Amniotic epithelial cell (primary cell): Measurements from ENCODE around the gene HPS6.

ENCODE experiments used
- DNase-seq: peaks from one replicate; pipeline ENCODE4 v3.0.0-alpha.2; 2010; ENCODE audit warnings: low read depth

The HPS6 gene

DNA sequence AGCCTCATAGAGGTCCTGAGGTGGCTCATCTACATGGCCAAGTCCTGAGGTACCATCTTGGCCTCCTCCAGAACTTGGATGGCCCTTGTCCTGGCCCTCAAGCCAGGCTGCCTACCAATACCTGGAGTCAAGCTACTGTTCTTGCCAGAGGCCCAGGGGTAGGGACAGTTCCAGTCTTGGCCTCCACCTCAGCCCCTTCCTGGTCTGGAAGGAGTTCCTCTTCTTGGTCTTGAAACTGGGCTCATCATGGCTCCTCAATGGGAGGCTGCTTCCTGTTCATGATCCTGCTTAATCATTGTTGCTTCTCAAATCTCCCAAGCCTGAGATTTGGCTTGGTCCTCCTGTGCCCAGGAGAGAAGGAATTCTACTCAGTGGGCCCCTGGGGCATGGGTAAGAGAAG is 3.9 kb downstream of the HPS6 start:
- no peak for DNase-seq

DNA sequence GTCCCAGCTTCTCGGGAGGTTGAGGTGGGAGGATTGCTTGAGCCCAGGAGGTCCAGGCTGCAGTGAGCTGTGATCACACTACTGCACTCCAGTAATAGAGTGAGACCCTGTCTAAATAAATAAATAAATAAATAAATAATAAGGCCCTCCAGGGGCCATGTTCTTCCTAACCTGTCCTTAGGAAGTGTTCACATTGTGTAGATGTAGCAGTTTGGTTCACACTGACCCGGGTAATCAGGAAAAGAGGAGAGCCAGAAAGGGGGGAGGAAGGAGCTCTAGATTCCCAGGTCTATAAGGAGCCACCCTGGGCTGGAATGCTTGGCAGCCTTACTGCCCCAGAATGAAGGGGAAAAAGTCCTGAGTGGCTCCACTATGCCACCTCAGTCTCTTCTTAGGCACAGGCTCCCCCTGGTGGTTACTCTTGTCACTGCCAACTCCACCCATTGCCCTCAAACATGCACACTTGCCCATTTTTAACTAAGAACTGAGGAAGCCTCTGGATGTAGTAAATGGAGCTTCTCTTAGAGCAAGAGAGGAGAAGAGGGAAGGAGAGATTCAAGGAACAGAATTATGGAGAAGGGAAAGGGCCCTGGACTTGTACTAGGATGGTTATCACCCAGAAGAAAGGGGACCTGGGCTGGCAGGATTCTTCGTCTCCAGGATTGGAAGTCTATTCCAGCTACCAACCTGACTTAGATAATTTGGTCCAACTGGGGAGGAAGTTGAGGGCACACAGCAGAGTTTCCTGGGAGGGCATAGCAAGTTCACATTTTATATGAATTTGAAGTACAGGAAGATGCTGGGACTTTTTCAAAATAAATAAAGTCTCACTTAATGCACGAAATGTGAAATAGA is 7.8 kb downstream of the HPS6 start:
- DNase-seq, result peak; percentile 67

DNA sequence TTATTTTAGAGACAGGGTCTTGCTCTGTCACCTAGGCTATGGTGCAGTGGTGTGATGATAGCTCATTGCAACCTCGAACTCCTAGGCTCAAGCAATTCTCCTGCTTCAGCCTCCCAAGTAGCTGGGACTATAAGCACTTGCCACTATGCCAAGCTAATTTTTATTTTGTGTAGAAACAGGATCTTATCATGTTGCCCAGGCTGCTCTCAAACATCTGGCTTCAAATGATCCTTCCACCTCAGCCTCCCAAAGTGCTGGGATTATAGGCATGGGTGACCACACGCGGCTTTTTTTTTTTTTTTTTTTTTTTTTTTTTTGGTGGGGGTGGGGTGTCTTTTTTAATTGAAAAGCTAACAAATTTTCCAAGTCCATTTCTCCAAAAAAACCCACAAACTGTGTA is 18.4 kb downstream of the HPS6 start:
- DNase-seq, result no peak

DNA sequence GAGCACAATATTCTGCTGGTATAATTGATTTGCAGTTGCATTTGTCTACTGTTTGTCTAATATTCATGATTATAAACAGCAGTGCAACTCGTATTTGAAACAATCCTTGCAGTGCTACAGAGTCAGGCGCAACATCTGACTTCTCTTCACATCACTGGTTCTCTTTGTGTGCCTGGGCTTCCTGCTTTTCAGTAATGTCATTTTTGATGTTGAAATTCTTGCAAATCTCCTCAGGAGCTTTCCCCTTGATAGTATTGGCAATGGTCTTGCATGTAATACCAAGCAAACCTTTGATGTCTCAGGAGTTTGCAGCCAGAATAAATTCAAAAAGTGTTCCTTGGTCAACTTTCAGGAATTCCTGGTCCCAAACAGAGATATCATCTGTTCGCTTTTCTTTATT is 20.2 kb downstream of the HPS6 start:
- DNase-seq, result no peak

DNA sequence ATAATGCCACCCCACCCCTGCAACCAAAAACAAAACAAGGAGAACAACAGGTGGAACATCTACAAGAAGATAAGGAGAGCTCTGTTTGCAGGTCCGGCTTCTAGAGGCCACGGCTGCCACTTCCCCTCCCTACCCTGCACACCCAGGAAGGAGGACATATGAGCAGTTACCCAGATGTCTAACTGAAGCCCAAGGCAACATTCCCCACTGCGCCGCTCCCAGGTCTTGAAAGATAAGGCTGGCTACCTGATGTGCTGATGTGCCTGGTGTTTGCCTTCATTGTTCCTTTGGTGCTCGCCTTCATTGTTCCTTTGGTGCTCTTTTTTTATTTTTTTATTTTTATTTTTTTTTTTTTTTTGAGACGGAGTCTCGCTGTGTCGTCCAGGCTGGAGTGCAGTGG is 21.0 kb downstream of the HPS6 start:
- no peak for DNase-seq

DNA sequence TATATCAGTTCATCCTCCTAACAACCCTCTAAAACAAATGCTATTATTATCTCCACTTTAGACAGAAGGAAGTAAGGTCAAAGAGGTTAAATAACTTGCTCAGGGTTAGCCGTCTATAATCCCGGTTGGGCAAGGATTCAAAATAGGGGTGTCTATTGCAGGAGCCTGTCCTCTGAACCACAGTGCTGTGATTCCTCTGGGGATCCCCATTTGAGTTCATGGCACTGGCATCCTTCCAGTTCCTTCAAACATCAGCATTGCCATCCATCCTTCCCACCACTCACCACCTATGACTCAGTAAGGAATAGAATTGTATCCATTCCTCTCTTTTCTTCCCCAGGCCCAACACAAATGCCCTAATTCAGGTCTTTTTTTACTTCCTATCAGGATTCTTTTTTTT is 25.6 kb downstream of the HPS6 start:
- peak; percentile 54 for DNase-seq

DNA sequence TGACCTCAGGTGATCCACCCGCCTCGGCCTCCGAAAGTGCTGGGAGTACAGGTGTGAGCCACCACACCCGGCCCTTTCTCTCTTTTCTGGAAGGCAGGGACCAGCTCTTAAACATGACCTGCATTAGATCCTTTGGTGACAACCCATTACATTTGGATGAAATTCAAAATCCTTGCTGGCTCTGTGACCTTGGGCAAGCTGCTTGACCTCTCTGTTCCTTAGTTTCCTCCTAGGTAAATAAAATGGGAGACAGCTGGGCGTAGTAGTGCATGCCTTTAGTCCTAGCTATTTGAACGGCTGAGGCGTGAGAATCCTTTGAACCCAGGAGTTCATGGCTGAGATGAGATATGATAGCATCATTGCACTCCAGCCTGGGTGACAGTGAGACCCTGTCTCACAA is 31.3 kb downstream of the HPS6 start:
- no peak for DNase-seq

DNA sequence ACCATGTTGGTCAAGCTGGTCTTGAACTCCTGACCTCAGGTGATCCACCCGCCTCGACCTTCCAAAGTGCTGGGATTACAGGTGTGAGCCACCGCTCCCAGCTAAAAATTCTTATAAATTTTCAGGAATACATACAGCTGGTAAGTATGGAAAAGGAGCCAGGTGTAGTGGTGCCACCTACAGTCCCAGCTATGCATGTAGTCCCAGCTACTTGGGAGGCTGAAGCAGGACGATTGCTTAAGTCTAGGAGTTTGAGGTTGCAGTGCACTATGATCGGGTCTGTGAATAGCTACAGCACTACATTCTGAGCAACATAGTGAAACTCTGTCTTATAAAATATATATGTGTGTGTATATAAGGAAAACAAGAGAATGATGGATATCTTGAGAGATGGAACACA is 36.0 kb downstream of the HPS6 start:
- no peak for DNase-seq

DNA sequence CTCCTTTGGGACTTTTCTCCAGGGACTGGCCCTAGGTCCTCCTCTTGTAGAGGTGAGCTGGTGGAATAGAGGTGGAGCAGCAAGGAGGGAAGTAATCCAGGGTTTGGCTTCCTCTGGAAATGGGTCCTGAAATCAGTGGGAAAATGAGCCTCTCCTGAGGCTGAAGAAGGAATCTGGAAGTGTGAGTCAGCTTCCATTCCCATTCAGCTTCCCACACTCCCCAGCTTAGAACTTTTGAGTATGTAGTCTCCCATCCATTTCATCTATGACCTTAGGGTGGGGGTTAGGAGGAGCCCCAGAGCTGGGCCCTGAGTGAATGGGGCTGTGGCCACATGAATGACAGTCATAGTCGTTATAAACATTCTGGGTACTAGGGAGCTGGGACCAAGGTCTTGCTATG is 37.3 kb downstream of the HPS6 start:
- no peak for DNase-seq

DNA sequence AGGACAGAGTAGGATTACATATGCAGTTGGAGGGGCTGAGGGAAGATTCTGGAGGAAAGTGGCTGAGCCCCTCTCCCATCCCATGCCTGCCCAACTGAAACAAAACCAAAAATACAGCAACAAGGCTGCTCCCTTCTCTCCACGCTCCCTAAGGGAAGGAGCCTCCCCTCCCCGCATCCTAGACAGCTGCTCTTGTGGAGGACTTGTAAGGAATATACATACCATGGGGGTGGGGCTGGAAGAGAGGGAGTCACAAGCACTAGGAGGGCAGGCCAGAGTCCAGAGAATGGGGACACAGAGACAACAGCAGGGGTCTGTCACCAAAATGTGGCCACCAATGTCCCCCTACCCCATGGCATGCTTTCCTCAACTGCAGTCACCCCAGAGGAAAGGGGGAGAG is 41.8 kb downstream of the HPS6 start:
- DNase-seq, result no peak

DNA sequence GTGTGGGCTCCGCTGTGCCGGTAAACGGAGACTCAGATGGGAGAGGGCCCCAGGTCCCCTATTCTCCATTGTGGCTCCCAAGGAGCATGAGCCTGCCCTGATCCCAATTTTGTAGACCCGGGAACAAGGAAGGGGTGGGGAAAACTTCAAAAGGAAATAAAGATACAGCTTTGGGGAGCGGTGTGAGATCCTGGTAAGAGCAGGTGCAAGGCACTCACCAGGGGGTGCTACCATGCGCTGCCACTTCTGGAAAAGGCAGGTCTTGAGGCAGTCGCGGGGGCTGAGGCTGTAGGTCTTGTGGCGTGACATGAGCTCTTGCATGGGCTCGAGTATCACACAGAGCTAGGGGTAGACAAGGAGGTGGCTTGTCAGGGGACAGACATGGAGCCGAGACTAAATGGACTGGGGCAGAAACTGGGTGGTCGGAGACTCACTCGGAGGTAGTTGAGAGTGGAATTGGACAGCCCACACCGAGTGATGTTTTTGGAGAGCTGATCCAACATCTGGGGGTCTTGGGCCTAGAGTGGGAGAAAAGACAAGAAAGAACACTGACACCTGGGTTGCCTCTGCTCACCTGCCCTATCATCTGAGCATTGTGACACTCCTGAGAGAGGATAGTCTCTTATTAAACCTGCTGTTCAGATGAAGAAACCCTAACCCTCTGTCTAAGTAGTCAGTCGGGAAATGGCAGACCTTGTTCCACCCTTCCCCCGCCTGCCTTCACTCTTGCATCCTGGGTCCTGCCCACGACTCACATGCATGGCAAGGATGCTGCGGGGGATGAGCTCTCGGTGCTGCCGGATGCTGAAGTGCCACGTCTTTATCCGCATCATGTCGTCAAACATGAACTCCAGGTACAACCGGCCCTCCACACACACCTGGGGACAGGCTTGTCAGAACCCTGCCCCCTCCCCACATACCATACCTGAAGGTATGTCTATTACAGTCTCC is 44.3 kb downstream of the HPS6 start:
- no peak for DNase-seq

DNA sequence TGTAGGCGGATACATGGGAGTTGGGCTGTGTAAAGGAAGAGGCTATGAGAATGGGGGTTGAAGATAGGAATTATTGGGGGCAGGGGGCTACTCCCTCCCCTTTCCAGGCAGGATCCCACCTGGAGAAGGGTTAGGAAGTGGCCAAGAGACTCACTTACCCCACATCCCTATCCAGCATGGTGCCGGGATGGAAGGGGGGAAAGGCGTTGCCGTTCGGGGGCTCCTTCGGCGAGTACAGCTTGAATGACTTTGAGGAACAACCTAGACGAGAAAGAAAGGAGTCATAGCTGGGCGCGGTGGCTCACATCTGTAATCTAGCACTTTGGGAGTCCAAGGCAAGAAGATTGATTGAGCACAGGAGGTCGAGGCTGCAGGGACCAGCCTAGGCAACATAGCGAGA is 46.1 kb downstream of the HPS6 start:
- no peak for DNase-seq

DNA sequence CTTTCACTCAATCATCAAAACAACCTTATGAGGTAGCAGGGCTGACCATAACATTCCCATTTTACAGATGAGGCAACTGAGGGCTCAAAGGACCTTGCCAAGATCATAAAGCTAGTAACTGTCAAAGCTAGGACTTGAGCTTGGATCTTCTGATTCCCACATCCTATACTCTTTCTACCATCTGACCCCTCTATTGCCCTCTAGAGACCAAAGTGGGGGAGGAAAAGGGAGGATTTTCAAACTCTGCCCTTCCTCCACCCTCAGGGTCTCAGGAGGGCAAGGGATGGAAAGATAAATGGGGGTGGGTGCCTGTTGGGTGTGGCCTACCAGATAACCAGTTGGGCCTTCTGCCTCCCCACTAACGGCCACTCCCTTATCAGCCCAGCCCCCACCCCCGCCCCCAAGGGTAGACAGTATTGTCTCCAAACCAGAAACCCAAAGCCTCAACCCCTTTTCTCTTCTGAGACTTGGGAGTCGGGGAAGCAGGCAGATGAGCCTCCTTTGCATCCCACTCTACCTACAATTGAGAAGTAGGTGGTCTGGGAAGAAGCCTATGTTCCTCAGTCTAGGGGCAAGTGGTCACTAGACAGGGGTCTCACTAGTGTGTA is 47.2 kb downstream of the HPS6 start:
- DNase-seq, result no peak

DNA sequence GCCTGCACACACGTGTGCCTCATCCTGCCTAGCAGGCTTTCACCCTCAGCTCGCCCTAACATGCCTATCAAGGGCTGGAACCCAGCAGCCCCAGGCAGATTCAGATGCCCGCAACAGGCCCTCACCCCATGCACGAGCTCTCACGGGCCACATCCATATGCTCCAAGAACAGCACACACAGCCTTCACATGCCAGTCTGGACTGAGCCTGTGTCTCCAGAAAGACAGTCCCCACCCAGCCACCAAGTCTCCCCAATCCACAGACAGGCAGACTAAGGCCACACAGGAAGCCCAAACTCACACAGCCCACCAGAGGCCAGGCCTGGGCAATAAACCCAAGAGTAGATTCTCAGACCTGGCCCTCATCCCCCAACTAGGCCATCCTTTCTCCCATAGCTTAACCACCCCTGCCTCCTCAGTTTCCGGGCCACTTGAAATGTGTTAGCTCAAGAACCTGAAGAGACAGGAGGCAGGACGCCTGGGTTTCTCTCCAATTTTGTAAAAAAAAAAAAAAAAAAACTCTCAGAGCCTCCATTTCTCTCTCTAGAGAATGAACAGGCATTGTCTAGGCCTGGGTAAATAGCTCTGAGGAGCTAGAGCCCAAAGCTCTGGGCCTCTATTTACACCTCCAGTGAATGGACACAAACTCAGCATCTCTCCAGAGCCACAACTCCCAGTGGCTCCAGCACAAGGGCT is 48.3 kb downstream of the HPS6 start:
- DNase-seq, result no peak

DNA sequence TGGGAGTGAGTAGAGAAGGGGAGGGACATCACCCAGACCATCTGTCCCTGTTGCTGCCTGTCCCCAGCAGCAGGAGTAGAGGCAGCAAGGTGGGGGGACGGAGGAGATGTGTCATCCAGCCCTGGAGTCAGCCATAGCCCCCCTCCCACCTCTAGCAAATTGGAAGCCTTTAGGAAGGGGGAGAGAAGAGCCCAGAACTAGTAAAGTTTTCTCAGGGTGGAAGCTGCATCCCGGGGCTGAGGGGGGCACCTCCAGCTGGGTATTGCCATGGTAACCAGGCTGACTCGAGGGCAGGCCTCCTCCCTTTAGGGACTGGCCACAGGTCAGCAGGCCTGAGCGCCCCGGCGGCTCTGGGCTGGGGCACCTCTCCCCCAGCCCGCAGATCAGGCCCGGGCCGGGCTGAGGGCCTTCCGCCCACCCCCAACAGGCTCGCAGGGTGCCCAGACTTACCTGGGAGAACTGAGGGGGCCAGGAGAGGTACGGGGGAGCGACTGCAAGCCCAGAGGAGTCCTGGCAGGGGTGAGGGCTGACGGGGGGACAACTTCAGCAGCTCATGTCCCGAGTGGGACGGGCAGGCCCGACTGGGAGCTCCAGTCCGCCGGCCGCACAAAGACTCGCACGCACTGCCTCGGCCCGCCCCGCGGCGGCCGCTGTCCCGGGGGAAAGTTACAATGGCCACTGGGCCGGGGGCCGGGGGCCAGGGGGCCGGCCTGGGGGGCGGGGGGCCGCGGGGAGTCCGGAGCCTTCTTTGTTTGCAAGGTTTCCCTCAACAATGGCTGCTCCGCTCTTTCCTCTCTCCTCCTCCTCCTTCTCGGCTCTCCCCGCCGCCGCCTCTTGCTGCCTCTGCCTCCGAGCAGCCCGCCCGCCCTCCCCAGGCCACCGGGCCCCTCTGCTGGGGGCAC is 49.1 kb downstream of the HPS6 start:
- DNase-seq, result no peak

DNA sequence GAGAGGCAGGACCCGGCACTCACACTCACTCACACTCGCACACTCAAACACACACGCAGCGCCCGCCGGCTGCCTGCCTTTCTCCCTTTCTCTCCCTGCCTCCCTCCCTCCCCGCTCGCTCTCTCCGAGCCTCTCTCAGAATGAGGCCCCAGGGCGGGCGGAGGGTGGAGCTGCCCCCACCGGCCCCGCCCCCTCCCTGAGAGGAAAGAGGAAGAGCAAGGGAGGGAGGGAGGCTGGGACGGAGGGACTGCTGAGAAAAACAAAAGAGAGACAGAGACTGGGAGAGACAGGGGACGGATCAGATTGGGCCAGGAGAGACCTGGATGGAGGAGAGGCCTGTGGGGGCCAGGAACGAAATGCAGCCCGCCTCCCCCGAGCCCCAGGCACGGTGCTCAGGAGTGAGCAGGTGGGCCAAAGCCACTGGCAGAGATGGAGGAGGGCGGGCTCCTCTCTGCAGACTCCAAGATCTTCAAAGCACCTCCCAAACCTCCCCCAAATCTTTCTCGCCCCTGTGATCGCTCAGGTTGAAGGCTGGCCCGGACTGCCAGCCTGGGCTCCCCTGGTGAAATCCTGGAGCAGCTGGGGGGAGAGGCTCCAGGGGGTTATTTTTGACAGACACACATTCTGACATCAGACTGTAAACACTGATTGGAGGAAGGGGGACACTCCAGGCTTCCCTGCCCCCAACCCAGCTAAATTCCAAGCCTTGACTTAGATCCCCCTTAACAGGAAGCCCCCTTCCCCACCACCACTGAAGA is 49.9 kb downstream of the HPS6 start:
- peak; percentile 63 for DNase-seq

DNA sequence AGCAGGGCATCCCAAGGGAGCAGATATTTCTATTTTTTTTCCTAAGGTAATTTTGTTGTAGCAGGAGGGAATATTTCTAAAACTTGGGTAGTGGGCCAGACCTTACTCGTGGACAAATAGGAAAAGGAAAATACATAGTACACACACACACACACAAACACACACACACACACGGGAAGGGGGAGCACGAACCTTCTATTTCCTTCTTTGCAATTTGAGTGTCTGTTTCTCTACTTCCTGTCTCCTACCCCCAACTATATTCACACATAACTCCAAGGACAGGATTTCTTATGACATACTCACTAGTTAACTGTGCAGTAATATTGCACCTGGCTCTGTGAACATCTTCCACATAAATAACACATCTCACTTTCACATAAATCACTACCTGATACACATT is 50.6 kb downstream of the HPS6 start:
- peak; percentile 32 for DNase-seq

DNA sequence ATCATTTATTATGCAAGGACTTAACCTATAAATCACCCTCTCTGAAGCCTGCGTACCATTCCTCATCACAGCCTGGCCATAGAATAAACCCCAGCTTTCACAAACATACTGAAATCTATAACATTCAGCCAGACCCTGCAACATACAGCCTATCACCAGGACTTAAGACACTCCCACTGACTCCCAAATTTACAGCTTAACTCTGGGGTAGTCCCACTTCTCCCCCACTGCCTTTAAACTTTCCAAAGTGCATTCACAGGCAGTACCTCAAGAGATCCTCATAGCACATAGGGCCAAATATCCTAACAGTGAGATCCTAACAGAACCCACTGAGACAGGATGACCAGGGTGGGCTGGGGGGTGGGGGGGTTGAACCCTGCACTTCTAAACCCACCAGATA is 51.5 kb downstream of the HPS6 start:
- DNase-seq, result no peak
